ENCODE measurements around the gene CDH13.

DNA sequence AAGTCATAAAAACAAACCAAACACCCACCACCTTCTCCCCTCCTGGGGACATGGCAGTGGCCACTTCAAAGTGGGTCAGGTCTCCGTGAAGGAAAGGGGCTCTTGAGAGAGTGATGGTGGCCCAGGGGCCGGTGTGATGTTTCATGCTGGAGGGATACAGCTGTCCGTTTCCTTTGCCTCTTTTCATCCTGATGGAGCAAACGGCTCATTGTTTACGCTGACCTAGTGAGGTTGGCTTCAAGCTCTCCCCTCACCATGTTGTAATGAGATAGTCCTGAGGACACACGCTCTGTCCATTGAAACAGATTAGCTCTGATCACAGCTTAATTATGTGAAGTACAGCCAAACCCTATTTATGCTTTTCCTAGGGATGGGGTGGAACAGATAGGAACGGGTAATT lies 34.2 kb downstream of the CDH13 start:
- no peak for TF ChIP-seq RAD21 (IDR thresholded peaks at IDR 0.05 in 1 of 2, conservative IDR thresholded peaks at IDR 0.05 in 1 of 2; ENCODE audit: low read depth in 2 of 2, low read length in 2 of 2)
- TF ChIP-seq, protein P1, sequence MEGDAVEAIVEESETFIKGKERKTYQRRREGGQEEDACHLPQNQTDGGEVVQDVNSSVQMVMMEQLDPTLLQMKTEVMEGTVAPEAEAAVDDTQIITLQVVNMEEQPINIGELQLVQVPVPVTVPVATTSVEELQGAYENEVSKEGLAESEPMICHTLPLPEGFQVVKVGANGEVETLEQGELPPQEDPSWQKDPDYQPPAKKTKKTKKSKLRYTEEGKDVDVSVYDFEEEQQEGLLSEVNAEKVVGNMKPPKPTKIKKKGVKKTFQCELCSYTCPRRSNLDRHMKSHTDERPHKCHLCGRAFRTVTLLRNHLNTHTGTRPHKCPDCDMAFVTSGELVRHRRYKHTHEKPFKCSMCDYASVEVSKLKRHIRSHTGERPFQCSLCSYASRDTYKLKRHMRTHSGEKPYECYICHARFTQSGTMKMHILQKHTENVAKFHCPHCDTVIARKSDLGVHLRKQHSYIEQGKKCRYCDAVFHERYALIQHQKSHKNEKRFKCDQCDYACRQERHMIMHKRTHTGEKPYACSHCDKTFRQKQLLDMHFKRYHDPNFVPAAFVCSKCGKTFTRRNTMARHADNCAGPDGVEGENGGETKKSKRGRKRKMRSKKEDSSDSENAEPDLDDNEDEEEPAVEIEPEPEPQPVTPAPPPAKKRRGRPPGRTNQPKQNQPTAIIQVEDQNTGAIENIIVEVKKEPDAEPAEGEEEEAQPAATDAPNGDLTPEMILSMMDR (IDR thresholded peaks at IDR 0.05; ENCODE audit: control extremely low read depth in 1 of 3, insufficient read depth in 1 of 3, low read depth in 1 of 3, low read length in 3 of 3), result no peak
- no peak for TF ChIP-seq ZNF274 (IDR thresholded peaks at IDR 0.05; ENCODE audit: borderline replicate concordance, extremely low read depth, low read length)
- TF ChIP-seq EZH2 (IDR thresholded peaks at IDR 0.05; ENCODE audit: low read depth, low read length, severe bottlenecking), result no peak
